NCI-H510A (cell line): ENCODE data around the gene RCBTB2.

Source experiments
- DNase-seq: peaks from one replicate; lab custom pipeline; 2025; lab: John Stamatoyannopoulos, UW

RCBTB2 gene

GRCh38 chr13:48448285-48448958 is 84.5 kb downstream of the RCBTB2 start:
- no peak for DNase-seq

DNA sequence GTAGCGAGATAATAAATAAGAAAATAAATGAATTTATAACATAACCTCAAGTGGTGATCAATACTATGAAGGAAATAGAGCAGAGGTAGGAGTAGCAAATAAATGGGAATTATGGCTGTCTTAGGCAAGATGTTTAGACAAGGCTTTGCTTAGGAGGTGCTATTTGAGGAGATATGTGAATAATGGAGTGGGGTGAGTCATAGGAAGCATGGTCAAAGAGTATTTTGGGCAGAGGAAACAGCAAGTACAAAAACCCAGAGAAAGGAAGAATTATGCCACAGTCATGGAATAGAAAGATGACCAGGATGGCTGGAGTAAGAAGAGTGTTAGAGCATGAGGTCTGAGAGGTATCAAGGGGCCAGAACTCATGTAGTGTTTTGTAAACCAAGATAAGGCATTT is 86.4 kb downstream of the RCBTB2 start:
- DNase-seq = no peak

DNA sequence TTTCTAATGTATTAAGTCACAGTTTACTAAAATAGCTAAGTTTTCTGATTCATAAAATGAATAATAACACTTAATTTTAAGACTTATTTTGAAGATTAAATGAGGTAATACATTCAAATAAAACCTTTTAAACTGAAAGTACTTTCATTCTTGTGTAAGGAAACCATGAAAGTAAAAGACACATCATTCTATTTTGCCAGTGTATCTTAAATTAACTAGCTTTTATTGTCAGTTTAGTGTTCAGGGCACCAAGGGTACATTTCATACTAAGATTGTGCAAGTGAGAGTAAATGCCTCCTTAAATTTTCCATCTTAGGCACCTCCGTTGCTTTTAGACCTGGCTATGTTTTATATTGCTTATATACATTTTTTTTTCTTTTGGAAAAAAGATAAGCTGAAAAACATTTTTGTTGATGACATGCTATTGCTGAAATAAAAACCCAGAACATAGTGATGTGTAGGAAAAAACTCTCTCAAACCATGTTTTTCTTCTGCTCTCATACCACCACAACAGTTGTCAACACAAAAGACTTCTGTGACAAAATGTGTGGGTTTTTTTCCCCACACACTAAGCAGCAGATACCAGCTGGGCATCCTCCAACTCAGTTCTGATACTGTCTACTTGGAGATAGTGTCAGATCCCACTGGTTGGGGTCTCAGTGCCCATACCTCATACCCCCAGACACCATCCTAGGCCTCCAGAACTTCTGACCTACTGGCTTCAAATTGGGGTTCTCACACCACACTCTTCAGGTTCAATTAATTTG is 89.3 kb downstream of the RCBTB2 start:
- DNase-seq = no peak
